AG04450 (cell line): ENCODE results near the gene DPYD. TPM values are rescaled to one million over a fixed set of nuclear protein-coding genes. Genes with fewer than 3 reads are reported as not detected.
"Not testable (repeated sequence)": the region's sequence is repeated elsewhere in the genome, so short reads cannot be mapped to it uniquely, and the experiment has no call there.

ENCODE experiments used
- CTCF ChIA-PET: fragments of 300-600, 350-600 bp; formaldehyde crosslinking; extraction: SDS; loops from one replicate; lab custom pipeline; 2022; ENCODE audit warnings: antibody characterized with exemption, inconsistent platforms; lab: Charles Lee
- POLR2A ChIA-PET: fragments of 350-600 bp; formaldehyde crosslinking; extraction: SDS; loops from one replicate; lab custom pipeline; 2021; ENCODE audit warnings: antibody characterized with exemption, inconsistent platforms; lab: Yijun Ruan, JAX
- DNase-seq: peaks from one replicate; pipeline ENCODE4 v3.0.0-alpha.2; 2011; ENCODE audit warnings: low read depth, low spot score
- H3K27ac ChIP-seq: one replicate; pipeline ENCODE4 v1.5.1; 2012; ENCODE audit warnings: low read depth, low read length, control low read depth
- H3K27me3 ChIP-seq: one replicate; pipeline ENCODE4 v1.6.0; 2012; ENCODE audit warnings: low read length; ENCODE audit not compliant: control insufficient read depth, insufficient read depth
- H3K4me3 ChIP-seq: 2 replicates; pipeline ENCODE4 v1.5.1; 2011; ENCODE audit warnings: mild to moderate bottlenecking, low read depth, low read length, control low read depth
- H3K9me3 ChIP-seq: 2 replicates; pipeline ENCODE4 v1.5.1; 2012; ENCODE audit warnings: low read length; ENCODE audit not compliant: control insufficient read depth, insufficient read depth
- polyA plus RNA-seq: library from polyadenylated mRNA; depleted of rRNA; stranded (reverse); fragments of >200 nt; gene quantifications from 2 replicates; pipeline ENCODE4 v1.2.3, GENCODE V29; 2011
- TF ChIP-seq, protein P1 (sequence below): IDR thresholded peaks from 2 replicates; pipeline ENCODE4 v1.5.1; 2011; ENCODE audit warnings: low read depth, low read length, control low read depth, inconsistent platforms

The DPYD gene
- polyA plus RNA-seq, 1 experiment = 21.4 TPM

GRCh38 chr1:97356309-97356708, 564.5 kb downstream of the DPYD start:
- Histone ChIP-seq H3K9me3 (peaks cover 9% of the 10 kb centered on the region), H3K27me3 (no peaks in the 10 kb centered on the region), H3K4me3 (no peak overlapping the region), H3K27ac (no peak overlapping the region)
- DNase-seq = no peak
- POLR2A ChIA-PET = no interaction called here
- TF ChIP-seq, protein P1, sequence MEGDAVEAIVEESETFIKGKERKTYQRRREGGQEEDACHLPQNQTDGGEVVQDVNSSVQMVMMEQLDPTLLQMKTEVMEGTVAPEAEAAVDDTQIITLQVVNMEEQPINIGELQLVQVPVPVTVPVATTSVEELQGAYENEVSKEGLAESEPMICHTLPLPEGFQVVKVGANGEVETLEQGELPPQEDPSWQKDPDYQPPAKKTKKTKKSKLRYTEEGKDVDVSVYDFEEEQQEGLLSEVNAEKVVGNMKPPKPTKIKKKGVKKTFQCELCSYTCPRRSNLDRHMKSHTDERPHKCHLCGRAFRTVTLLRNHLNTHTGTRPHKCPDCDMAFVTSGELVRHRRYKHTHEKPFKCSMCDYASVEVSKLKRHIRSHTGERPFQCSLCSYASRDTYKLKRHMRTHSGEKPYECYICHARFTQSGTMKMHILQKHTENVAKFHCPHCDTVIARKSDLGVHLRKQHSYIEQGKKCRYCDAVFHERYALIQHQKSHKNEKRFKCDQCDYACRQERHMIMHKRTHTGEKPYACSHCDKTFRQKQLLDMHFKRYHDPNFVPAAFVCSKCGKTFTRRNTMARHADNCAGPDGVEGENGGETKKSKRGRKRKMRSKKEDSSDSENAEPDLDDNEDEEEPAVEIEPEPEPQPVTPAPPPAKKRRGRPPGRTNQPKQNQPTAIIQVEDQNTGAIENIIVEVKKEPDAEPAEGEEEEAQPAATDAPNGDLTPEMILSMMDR = no peak
- CTCF ChIA-PET = no interaction called here

DNA sequence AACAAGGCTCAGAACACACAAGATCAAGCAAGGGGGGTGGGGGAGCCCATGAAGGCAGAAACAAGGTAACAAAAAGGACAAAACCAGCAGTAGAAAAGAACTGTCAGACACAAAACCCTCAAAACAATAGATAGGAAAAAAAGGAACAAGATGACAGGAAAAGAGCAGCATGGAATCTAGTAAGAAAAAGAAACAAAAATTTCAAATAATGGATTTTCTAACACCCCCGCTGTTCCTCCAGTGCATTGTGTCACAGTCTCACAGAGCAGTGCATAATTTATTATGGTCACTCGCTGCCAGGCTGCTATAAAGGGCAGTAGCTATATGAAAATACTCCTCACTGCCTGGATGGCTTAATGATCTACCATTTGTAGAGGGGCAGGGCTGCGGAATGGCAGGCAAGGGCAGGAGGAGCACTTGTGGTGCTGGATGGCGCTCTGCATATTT, 567.9 kb downstream of the DPYD start:
- no peak for DNase-seq
- ChIA-PET CTCF (no interaction called here), POLR2A (no interaction called here)
- H3K27me3 ChIP-seq = no peaks in the 10 kb centered on the region
- TF ChIP-seq, protein P1 = no peak
- no peak overlapping the region for H3K27ac ChIP-seq
- no peak overlapping the region for H3K4me3 ChIP-seq
- H3K9me3 ChIP-seq = peaks cover 4% of the 10 kb centered on the region

DNA sequence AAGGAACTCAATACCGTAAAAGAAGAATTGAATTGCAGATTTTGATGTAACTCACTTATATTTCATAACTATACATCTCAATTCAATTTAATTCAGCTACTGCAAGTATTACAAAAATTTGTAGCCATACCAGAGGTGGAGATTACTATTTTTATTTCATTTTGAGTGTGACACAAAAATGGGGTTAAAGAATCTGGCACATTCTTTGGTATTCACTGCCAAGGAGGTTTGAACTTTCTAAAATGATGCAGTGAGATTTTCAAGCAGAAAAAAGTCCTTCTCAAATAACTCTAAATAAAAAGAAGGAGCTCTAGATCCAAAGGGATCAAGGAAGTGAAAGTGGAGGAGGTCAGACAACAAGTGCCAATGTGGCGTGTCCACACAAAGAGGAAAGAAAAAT, 569.0 kb downstream of the DPYD start:
- Histone ChIP-seq H3K9me3 (no peaks in the 10 kb centered on the region), H3K27me3 (no peaks in the 10 kb centered on the region), H3K27ac (no peak overlapping the region), H3K4me3 (no peak overlapping the region)
- ChIA-PET CTCF (interaction anchor here (0.6 to 1.1 kb wide), 2 partner anchors 108 to 1379 kb away, joined by 3 read pairs; no protein-coding TSS in a partner anchor), POLR2A (no interaction called here)
- TF ChIP-seq, protein P1 = no peak
- no peak for DNase-seq

DNA sequence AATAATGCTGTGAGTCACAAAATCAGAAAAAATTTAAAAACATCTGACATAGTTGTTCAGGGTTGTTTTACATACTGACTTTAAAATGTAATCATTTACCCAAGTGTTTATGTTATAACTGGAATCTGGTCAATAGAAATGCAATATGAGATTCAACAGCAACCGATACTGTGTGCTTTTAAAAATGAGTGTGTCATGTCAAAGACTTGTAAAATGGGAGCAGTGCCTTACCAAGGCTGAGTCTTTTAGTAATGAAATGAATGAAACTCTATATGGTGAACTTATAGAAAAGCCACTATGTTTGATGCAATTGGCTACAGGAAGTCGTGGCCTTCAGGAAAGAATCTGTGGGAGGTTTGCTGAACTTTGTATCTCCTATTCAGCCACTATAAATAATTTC, 570.2 kb downstream of the DPYD start:
- H3K27me3 ChIP-seq = no peaks in the 10 kb centered on the region
- H3K27ac ChIP-seq = no peak overlapping the region
- ChIA-PET POLR2A (interaction anchor here (1.0 kb wide), 1 partner anchor 10 kb away, joined by 3 read pairs; no protein-coding TSS in a partner anchor), CTCF (interaction anchor here (0.9 kb wide), 1 partner anchor 212 kb away, joined by 3 read pairs; no protein-coding TSS in a partner anchor)
- TF ChIP-seq, protein P1 = no peak
- DNase-seq = peak; percentile 61
- H3K4me3 ChIP-seq = no peak overlapping the region
- no peaks in the 10 kb centered on the region for H3K9me3 ChIP-seq

GRCh38 chr1:97350241-97350640, 570.6 kb downstream of the DPYD start:
- H3K4me3 ChIP-seq = no peak overlapping the region
- no peaks in the 10 kb centered on the region for H3K9me3 ChIP-seq
- no peaks in the 10 kb centered on the region for H3K27me3 ChIP-seq
- ChIA-PET CTCF (interaction anchor here (0.9 kb wide), 1 partner anchor 212 kb away, joined by 3 read pairs; no protein-coding TSS in a partner anchor), POLR2A (interaction anchor here (0.6 to 1.0 kb wide), 3 partner anchors 9 to 17 kb away, joined by 3 read pairs; no protein-coding TSS in a partner anchor)
- H3K27ac ChIP-seq = no peak overlapping the region
- no peak for DNase-seq
- TF ChIP-seq, protein P1 = no peak

- ChIA-PET CTCF (interaction anchor here (0.9 kb wide), 1 partner anchor 212 kb away, joined by 3 read pairs; no protein-coding TSS in a partner anchor), POLR2A (interaction anchor here (0.6 to 1.0 kb wide), 3 partner anchors 9 to 17 kb away, joined by 3 read pairs; no protein-coding TSS in a partner anchor)
- H3K9me3 ChIP-seq, H3K27ac ChIP-seq, H3K27me3 ChIP-seq, DNase-seq, H3K4me3 ChIP-seq: not testable (repeated sequence)
Observed at GRCh38 chr1:97349794-97350193, 571.0 kb downstream of the DPYD start.
